Caco-2 (cell line): ENCODE measurements around the gene FNDC11. TPM values are rescaled to one million over a fixed set of nuclear protein-coding genes. Genes with fewer than 3 reads are reported as not detected.

Source experiments
- BruUV-seq: library from RNA; stranded (reverse); fragments of 400-500 nt; replicated peaks from 2 replicates; lab custom pipeline; 2021; lab: Mats Ljungman, UMichigan
- CTCF ChIA-PET: fragments of 300-600 bp; sonication (Branson Sonifier 250); formaldehyde crosslinking; loops from one replicate; lab custom pipeline; 2022; ENCODE audit warnings: antibody characterized with exemption; lab: Charles Lee
- POLR2A ChIA-PET: fragments of 300-600 bp; sonication (Branson Sonifier 250); formaldehyde crosslinking; loops from one replicate; lab custom pipeline; 2022; ENCODE audit warnings: antibody characterized with exemption; lab: Charles Lee
- DNase-seq, 2 experiments: peaks; one replicate each; pipeline versions ENCODE4 v3.0.0 to v3.0.0-alpha.2; 2020 to 2022
- H3K27me3 ChIP-seq: replicated peaks from 2 replicates; pipeline ENCODE4 v1.6.0; 2011; ENCODE audit warnings: low read length; ENCODE audit not compliant: control insufficient read depth, insufficient read depth
- H3K36me3 ChIP-seq: 2 replicates; pipeline ENCODE4 v1.5.1; 2011; ENCODE audit warnings: low read length; ENCODE audit not compliant: control insufficient read depth, insufficient read depth
- H3K4me1 ChIP-seq: fragments of 250-450 bp; sonication (Bioruptor Pico); 2 replicates; pipeline ENCODE4 v1.5.1; 2020; ENCODE audit warnings: mild to moderate bottlenecking
- H3K4me3 ChIP-seq: 2 replicates; pipeline ENCODE4 v1.5.1; 2011; ENCODE audit warnings: low read depth, mild to moderate bottlenecking, control low read depth, low read length
- H3K9me3 ChIP-seq: fragments of 250-450 bp; sonication (Bioruptor Pico); 2 replicates; pipeline ENCODE4 v1.5.1; 2020; ENCODE audit warnings: mild to moderate bottlenecking, moderate library complexity
- H3K27ac Mint-ChIP-seq: one replicate; pipeline ENCODE4 v1.8.0; 2022; ENCODE audit warnings: mixed read lengths; ENCODE audit not compliant: unreplicated experiment
- H3K27me3 Mint-ChIP-seq: one replicate; pipeline ENCODE4 v1.8.0; 2022; ENCODE audit warnings: mixed read lengths; ENCODE audit not compliant: insufficient read depth, unreplicated experiment
- H3K36me3 Mint-ChIP-seq: one replicate; pipeline ENCODE4 v1.8.0; 2022; ENCODE audit warnings: mild to moderate bottlenecking, mixed read lengths; ENCODE audit not compliant: insufficient read depth, unreplicated experiment
- H3K4me1 Mint-ChIP-seq: one replicate; pipeline ENCODE4 v1.8.0; 2022; ENCODE audit warnings: low read depth, mixed read lengths; ENCODE audit not compliant: unreplicated experiment
- H3K4me3 Mint-ChIP-seq: one replicate; pipeline ENCODE4 v1.8.0; 2022; ENCODE audit warnings: mild to moderate bottlenecking, moderate library complexity, mixed read lengths; ENCODE audit not compliant: unreplicated experiment
- H3K9me3 Mint-ChIP-seq: one replicate; pipeline ENCODE4 v1.8.0; 2022; ENCODE audit warnings: mixed read lengths; ENCODE audit not compliant: unreplicated experiment
- intact Hi-C: fragments of 100-400 bp; cut with micrococcal nuclease; formaldehyde crosslinking; loops from one replicate; pipeline ENCODE4 v1.10.0; 2022; ENCODE audit not compliant: unreplicated experiment
- total RNA-seq: library from RNA; stranded (reverse); gene quantifications from 2 replicates; pipeline ENCODE4 v1.2.3, GENCODE V29; 2022
- TF ChIP-seq, protein P1 (sequence below), 2 experiments: fragments of 200-600 bp in 1 of 2; IDR thresholded peaks; 1 replicate in 1 of 2; 2 replicates in 1 of 2; pipeline versions ENCODE4 v1.5.1 to v1.8.0; 2011 to 2022; ENCODE audit warnings: antibody characterized with exemption in 1 of 2, control low read depth in 1 of 2, inconsistent platforms in 1 of 2, low read depth in 1 of 2, low read length in 1 of 2, mild to moderate bottlenecking in 1 of 2, moderate library complexity in 1 of 2; ENCODE audit not compliant: insufficient read depth in 1 of 2, severe bottlenecking in 1 of 2, unreplicated experiment in 1 of 2

FNDC11 gene
- total RNA-seq, 1 experiment from 2014 or later = not detected

GRCh38 chr20:63596423-63596822 lies 42.5 kb downstream of the FNDC11 start:
- ChIA-PET CTCF (no interaction called here), POLR2A (no interaction called here)
- no peak overlapping the region for H3K27ac Mint-ChIP-seq
- H3K27me3 Mint-ChIP-seq = no peaks in the 10 kb centered on the region
- H3K4me1 Mint-ChIP-seq = no peaks in the 10 kb centered on the region
- no peaks in the 10 kb centered on the region for H3K36me3 ChIP-seq
- H3K4me3 Mint-ChIP-seq = no peak overlapping the region
- DNase-seq = no peak
- BruUV-seq = no TSS peak
- H3K36me3 Mint-ChIP-seq = peaks cover 16% of the 10 kb centered on the region
- H3K9me3 Mint-ChIP-seq = no peaks in the 10 kb centered on the region
- no peaks in the 10 kb centered on the region for H3K4me1 ChIP-seq
- H3K4me3 ChIP-seq = no peak overlapping the region
- TF ChIP-seq, protein P1, sequence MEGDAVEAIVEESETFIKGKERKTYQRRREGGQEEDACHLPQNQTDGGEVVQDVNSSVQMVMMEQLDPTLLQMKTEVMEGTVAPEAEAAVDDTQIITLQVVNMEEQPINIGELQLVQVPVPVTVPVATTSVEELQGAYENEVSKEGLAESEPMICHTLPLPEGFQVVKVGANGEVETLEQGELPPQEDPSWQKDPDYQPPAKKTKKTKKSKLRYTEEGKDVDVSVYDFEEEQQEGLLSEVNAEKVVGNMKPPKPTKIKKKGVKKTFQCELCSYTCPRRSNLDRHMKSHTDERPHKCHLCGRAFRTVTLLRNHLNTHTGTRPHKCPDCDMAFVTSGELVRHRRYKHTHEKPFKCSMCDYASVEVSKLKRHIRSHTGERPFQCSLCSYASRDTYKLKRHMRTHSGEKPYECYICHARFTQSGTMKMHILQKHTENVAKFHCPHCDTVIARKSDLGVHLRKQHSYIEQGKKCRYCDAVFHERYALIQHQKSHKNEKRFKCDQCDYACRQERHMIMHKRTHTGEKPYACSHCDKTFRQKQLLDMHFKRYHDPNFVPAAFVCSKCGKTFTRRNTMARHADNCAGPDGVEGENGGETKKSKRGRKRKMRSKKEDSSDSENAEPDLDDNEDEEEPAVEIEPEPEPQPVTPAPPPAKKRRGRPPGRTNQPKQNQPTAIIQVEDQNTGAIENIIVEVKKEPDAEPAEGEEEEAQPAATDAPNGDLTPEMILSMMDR (IDR thresholded peaks at IDR 0.05; ENCODE audit: insufficient read depth in 1 of 2, low read depth in 1 of 2, low read length in 1 of 2, severe bottlenecking in 1 of 2, unreplicated experiment in 1 of 2) = no peak
- no peaks in the 10 kb centered on the region for H3K9me3 ChIP-seq
- H3K27me3 ChIP-seq = no peaks in the 10 kb centered on the region
- intact Hi-C loops = no loop called here

DNA sequence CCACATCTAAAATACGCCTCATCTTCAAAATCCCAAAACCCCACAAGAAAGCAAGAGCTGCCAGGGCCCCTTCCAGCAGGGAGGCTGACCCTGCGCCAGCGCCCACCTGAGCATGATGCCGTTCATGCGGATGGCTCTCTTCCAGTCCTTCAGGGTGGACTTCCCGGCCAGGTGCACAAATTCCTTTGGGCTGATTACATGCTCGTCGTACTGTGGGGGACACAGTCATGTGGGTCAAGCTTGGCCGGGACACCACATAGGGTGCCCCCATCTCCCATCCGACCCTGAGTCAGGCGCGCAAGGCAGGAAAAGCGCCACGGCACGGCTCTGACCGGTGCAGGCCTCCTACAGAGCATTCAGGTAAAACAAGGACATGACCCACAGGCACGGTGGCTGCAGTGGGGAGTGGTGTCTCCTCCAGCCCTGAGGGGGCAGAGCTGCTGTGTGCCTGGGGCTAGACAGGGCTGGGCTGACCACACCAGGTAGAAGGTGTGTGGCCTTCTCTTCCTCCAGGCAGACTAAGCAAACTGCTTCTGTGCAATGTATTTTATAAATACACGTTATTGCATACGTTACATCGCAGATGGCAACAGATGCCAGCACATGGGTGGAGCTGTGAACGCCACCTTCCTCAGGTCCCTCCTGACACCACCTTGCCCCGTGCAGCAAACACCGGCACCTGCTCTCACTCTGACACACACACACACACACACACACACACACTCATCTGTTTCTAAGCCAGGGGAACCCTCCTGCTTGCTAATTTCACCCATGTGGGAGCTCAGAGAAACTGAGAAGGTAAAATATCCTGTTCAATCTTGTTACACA lies 43.9 kb downstream of the FNDC11 start:
- Histone ChIP-seq H3K36me3 (0 out of 2 replicates have a peak, but pooled peaks cover 1% of the 10 kb centered on the region), H3K27me3 (no peaks in the 10 kb centered on the region), H3K4me1 (no peaks in the 10 kb centered on the region), H3K4me3 (no peak overlapping the region), H3K9me3 (no peaks in the 10 kb centered on the region)
- BruUV-seq = no TSS peak
- DNase-seq = no peak
- Mint-ChIP-seq H3K4me3 (no peak overlapping the region), H3K9me3 (no peaks in the 10 kb centered on the region), H3K4me1 (no peaks in the 10 kb centered on the region), H3K27ac (no peak overlapping the region), H3K27me3 (no peaks in the 10 kb centered on the region), H3K36me3 (peaks cover 21% of the 10 kb centered on the region)
- intact Hi-C loops = no loop called here
- TF ChIP-seq, protein P1 (IDR thresholded peaks at IDR 0.05; ENCODE audit: insufficient read depth in 1 of 2, low read depth in 1 of 2, low read length in 1 of 2, severe bottlenecking in 1 of 2, unreplicated experiment in 1 of 2) = no peak
- CTCF ChIA-PET = no interaction called here
- POLR2A ChIA-PET = no interaction called here

GRCh38 chr20:63598479-63599395 lies 44.8 kb downstream of the FNDC11 start:
- no peaks in the 10 kb centered on the region for H3K9me3 ChIP-seq
- DNase-seq = no peak
- Mint-ChIP-seq H3K27me3 (no peaks in the 10 kb centered on the region), H3K4me1 (no peaks in the 10 kb centered on the region), H3K4me3 (no peak overlapping the region), H3K36me3 (peaks cover 22% of the 10 kb centered on the region), H3K9me3 (no peaks in the 10 kb centered on the region), H3K27ac (peak overlapping the region; percentile 14)
- H3K4me3 ChIP-seq = no peak overlapping the region
- ChIA-PET CTCF (no interaction called here), POLR2A (interaction anchor here (0.5 kb wide), 1 partner anchor 45 kb away, joined by 3 read pairs; no protein-coding TSS in a partner anchor)
- BruUV-seq = no TSS peak
- H3K27me3 ChIP-seq = no peaks in the 10 kb centered on the region
- intact Hi-C loops = no loop called here
- no peaks in the 10 kb centered on the region for H3K4me1 ChIP-seq
- 0 out of 2 replicates have a peak, but pooled peaks cover 1% of the 10 kb centered on the region for H3K36me3 ChIP-seq
- TF ChIP-seq, protein P1 (IDR thresholded peaks at IDR 0.05; ENCODE audit: insufficient read depth in 1 of 2, low read depth in 1 of 2, low read length in 1 of 2, severe bottlenecking in 1 of 2, unreplicated experiment in 1 of 2) = no peak
